Measurements from ENCODE around the gene IGSF9B.
A peak's percentile ranks its signal among the peaks of the same experiment; 100 is the strongest.
"Not testable (repeated sequence)": the region's sequence is repeated elsewhere in the genome, so short reads cannot be mapped to it uniquely, and the experiment has no call there.

Gene IGSF9B

GRCh38 chr11:133956650-133957633 is at the start of gene IGSF9B:
TSS of gene IGSF9B (minus strand) at chr11:133956968. CDS start at chr11:133956754, 214 bp downstream.
- DNase-seq (ENCODE audit: low read depth): no peak

GRCh38 chr11:134004496-134005172 is 47.9 kb upstream of the IGSF9B start:
- DNase-seq (ENCODE audit: low read depth): no peak

DNA sequence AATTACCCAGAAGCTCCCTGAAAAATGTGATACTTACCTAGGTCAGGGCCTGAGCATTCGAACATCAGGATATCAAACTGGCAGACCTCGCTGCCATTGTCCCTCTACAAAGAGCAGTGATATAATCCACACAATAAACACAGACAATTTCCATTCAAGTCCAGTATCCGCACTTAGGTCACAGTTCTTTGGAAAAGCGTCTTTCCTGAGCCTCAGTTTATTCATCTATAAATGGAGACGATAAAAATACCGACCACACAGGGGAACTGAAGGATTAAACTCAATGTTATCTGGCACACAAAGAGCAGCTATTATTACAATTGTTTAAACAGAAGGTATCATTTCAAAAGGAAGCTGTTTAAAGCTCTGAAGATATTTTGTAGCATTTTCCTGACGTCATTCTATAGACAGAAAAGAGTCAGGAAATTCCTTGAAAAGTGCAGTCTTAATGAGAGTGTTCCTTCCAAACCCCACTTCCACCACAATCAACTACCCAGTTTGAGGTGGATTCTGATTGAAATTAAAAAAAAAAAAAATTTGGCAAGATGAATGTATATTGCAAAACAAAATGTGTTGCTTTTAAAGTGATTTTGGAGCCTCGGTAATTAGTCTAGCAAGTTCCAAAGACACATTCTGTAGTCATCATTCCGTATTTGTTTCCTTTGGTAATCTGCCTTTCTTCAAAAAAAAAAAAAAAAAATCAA is 47.2 kb upstream of the IGSF9B start:
- no peak for DNase-seq (ENCODE audit: low read depth)

DNA sequence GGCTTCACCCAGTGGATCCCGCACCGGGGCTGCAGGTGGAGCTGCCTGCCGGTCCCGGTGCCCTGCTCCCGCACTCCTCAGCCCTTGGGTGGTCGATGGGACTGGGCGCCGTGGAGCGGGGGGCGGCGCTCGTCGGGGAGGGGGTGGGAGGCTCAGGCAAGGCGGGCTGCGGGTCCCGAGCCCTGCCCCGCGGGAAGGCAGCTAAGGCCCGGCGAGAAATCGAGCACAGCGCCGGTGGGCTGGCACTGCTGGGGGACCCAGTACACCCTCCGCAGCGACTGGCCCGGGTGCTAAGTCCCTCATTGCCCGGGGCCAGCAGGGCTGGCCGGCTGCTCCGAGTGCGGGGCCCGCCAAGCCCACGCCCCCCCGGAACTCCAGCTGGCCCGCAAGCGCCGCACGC is 46.1 kb upstream of the IGSF9B start:
- DNase-seq (ENCODE audit: low read depth): not testable (repeated sequence)

DNA sequence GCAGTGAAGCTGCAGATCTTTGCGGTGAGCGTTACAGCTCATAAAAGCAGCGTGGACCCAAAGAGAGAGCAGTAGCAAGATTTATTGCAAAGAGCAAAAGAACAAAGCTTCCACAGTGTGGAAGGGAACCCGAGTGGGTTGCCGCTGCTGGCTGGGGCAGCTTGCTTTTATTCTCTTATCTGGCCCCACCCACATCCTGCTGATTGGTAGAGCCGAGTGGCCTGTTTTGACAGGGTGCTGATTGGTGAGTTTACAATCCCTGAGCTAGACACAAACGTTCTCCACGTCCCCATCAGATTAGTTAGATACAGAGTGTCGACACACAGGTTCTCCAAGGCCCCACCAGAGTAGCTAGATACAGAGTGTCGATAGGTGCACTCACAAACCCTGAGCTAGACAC is 45.6 kb upstream of the IGSF9B start:
- DNase-seq (ENCODE audit: low read depth): not testable (repeated sequence)

DNA sequence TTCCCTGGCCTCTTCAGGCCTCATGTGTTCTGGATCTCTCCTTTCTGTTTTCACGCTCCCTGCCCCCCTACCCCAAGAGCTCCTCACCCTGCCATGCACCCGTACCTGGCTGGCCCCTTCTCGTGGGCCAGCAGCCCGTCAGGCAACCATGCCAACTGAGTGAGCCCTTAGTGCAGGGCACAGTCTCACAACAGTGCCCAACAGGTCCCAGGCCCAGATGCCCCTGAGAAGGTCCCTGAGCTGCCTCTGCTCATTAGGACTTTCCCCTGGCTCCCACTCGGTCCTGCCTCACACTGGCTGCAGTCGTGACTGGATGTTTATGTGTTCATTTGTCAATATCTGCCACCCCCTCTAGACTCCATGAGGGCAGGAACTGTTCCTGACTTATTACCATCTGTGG is 44.8 kb upstream of the IGSF9B start:
- DNase-seq (ENCODE audit: low read depth): no peak

DNA sequence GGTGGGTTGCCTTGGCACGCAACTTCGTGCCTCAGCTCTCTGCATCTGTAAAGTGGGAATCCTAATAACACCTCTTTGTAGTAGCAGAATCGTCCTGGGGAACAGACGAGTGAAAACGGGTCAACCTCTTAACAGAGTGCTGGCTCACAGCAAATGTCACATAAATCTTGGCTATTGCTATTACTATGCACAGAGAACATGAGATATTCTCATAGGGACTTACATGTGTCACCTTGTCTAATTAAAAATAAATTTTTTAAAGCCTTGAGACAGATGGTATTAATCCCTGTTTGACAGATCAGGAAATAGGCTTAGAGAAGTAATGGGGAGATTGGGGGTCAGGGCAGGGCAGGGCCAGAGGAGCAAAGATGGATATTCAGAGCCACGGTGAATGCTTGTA is 44.3 kb upstream of the IGSF9B start:
- DNase-seq (ENCODE audit: low read depth): no peak

GRCh38 chr11:133999355-133999754 is 42.6 kb upstream of the IGSF9B start:
- DNase-seq (ENCODE audit: low read depth): no peak

- no peak for DNase-seq (ENCODE audit: low read depth)
These were observed 40.8 kb upstream of the IGSF9B start for GRCh38 chr11:133997554-133997953.

- DNase-seq (ENCODE audit: low read depth): no peak
These were observed 39.9 kb upstream of the IGSF9B start for GRCh38 chr11:133996671-133997070.

- DNase-seq (ENCODE audit: low read depth): no peak
These were observed 38.3 kb upstream of the IGSF9B start for GRCh38 chr11:133995066-133995465.

GRCh38 chr11:133993921-133994320 is 37.2 kb upstream of the IGSF9B start:
- no peak for DNase-seq (ENCODE audit: low read depth)

- no peak for DNase-seq (ENCODE audit: low read depth)
These were observed 36.3 kb upstream of the IGSF9B start for GRCh38 chr11:133993107-133993506.

DNA sequence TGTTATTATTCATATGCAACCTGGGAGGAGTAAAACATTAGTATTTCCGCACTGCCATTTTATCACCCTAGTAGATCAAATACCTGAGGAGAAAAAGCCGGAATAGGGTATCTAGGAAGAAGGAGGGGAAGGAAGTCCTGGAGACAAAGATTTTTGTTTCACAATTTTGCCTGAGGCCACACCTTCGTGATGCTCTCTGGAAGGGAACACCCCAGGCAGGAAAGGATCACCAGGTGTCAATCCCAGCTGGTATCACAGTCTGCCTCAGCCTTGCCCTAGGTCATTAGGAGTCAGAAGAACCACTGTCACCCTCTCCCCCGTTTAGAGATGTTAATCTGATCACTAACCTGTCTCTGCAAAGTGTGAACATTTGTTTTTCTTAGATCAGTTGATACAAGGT is 35.4 kb upstream of the IGSF9B start:
- DNase-seq (ENCODE audit: low read depth): no peak

- peak; percentile 9 for DNase-seq (ENCODE audit: low read depth)
These were observed 34.3 kb upstream of the IGSF9B start for GRCh38 chr11:133991101-133991500.

DNA sequence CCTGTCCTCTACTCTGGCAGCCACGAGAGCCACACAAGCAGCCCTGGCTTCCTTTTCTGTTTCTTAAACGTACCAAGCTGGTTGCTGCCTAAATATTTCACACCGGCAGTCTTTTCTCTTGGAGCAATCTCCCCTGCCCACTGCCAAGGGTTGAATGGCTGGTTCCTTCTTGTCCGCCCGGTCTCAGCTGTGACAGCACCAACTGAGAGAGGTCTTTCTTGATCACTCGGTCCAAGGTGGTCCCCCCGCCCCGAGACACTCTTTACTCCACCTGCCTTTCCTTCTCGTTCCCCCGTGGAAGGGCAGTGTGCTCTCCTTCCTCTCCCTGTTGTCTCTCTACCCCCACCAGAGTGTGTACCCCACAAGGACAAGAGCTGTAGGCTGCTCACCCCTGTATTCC is 33.7 kb upstream of the IGSF9B start:
- DNase-seq (ENCODE audit: low read depth): no peak

GRCh38 chr11:133988686-133989410 is 32.1 kb upstream of the IGSF9B start:
- DNase-seq (ENCODE audit: low read depth): no peak

DNA sequence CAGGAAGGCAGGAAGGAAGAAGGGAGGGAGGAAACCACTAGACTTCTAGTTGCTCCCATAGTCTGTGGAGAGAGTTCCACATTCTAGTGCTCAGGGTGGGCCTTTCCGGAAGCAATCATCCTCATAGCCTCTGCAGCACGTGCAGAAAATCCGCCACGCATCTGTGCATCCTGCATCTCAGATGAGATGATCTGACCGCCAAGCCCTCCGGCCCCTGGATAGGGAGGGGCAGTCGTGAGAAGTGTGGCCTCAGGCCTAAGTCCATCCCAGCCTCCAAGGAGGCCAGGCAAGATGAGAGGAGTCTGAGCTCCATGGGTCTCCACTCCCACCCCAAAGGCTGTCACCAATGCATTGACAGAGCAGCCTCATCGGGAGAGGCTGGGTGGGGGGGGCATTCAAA is 30.4 kb upstream of the IGSF9B start:
- no peak for DNase-seq (ENCODE audit: low read depth)

DNA sequence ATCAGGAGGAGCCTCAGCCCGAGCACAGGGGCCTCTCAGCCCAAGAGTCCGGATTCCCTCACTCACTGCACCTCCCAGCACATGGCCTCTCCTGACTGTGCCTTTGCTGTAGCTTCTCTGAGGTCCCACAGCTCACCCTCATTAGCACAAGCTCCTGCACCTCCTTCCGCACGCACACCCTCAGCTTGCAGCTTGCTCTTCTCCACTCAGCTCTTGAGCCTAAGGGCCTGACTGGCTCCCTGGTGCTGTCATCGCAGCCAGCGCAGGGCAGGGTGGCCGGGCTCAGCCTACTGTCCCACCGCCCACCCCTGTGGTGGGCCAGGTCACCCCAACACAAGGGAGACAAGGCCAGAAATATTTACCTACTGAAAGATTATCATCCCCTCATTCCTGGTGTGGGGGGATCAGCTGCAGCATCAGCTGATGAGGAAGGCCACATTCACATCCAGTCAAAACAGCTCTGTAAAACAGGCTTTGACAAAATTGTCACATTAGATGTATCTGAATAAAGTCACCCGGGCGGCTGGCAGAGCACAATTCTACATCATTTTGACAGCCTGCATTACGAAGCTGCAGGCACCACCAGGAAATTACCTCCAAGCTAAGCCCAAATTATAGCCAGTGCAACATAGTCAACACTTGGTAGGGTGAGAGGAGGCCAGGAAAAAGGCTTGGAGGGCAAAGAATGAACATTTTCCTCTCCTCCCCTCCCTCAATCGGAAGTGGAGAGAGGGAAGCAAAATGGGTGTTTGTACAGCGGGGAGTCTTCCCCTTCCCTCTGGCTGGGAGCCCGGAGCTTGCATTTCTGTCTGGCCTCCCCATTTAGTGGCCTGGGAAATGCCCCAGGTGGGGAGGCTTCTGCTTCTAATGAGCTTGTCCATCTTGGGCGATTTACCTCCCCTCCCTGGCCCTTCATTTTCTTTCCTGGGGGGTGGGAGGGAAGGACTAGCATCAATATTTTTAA is 29.5 kb upstream of the IGSF9B start:
- DNase-seq (ENCODE audit: low read depth): no peak

- no peak for DNase-seq (ENCODE audit: low read depth)
These were observed 28.1 kb upstream of the IGSF9B start for GRCh38 chr11:133984828-133985227.

Measured in CMK (cell line).